ENCODE measurements around the gene WDR37. TPM values are rescaled to one million over a fixed set of nuclear protein-coding genes. Genes with fewer than 3 reads are reported as not detected.
"Not testable (repeated sequence)": the region's sequence is repeated elsewhere in the genome, so short reads cannot be mapped to it uniquely, and the experiment has no call there.

The WDR37 gene
- total and polyA plus RNA-seq, 10 donors: 8.4 to 60.6 (median 33.9) TPM

GRCh38 chr10:1157615-1157933 lies 101.4 kb downstream of the WDR37 start:
- peaks cover 0 to 12% (median 0%) of the 10 kb centered on the region in 7 donors for H3K27me3 ChIP-seq (replicated peaks in 1 of 7)
- intact Hi-C loops (cut with DNase I; ENCODE audit: low total_unique reads): no loop called here
- TF ChIP-seq CTCF (IDR thresholded peaks at IDR 0.05 in 8 of 11, conservative IDR thresholded peaks at IDR 0.05 in 3 of 11) (no peak), POLR2A (IDR thresholded peaks at IDR 0.05) (no peak), POLR2AphosphoS5 (IDR thresholded peaks at IDR 0.05) (no peak)
- no peak overlapping the region for H3K4me3 ChIP-seq
- no peaks in the 10 kb centered on the region for H3K9me3 ChIP-seq
- H3K27ac ChIP-seq: no peak overlapping the region
- DNase-seq: peak; percentile 33
- WGBS, 5 donors: 80 to 89% (median 84%) methylated on average over 4 of the region's 4 CpGs
- H3K36me3 ChIP-seq: no peaks in the 10 kb centered on the region
- H3K4me1 ChIP-seq: no peaks in the 10 kb centered on the region

GRCh38 chr10:1158066-1158465 lies 101.9 kb downstream of the WDR37 start:
- H3K9me3 ChIP-seq: no peaks in the 10 kb centered on the region
- WGBS, 5 donors: 81 to 85% (median 85%) methylated on average over 12 of the region's 12 CpGs
- peaks cover 0 to 17% (median 0%) of the 10 kb centered on the region in 7 donors for H3K27me3 ChIP-seq (replicated peaks in 1 of 7)
- intact Hi-C loops (cut with DNase I; ENCODE audit: low total_unique reads): no loop called here
- TF ChIP-seq POLR2A (IDR thresholded peaks at IDR 0.05): no peak
- TF ChIP-seq CTCF (IDR thresholded peaks at IDR 0.05 in 8 of 11, conservative IDR thresholded peaks at IDR 0.05 in 3 of 11): no peak
- TF ChIP-seq POLR2AphosphoS5 (IDR thresholded peaks at IDR 0.05): no peak
- no peaks in the 10 kb centered on the region for H3K36me3 ChIP-seq
- H3K27ac ChIP-seq: no peak overlapping the region
- no peak overlapping the region for H3K4me3 ChIP-seq
- H3K4me1 ChIP-seq: no peaks in the 10 kb centered on the region
- no peak for DNase-seq

GRCh38 chr10:1158536-1158935 lies 102.4 kb downstream of the WDR37 start:
- DNase-seq: peak; percentile 49
- intact Hi-C loops (cut with DNase I; ENCODE audit: low total_unique reads); H3K9me3 ChIP-seq; H3K4me3 ChIP-seq; H3K27ac ChIP-seq; H3K4me1 ChIP-seq; H3K36me3 ChIP-seq: not testable (repeated sequence)
- peaks cover 0 to 17% (median 0%) of the 10 kb centered on the region in 7 donors for H3K27me3 ChIP-seq (replicated peaks in 1 of 7)
- 91 to 97% (median 93%) methylated on average over 10 of the region's 10 CpGs for WGBS, 5 donors

- H3K27me3 ChIP-seq (replicated peaks in 1 of 7): peaks cover 0 to 17% (median 0%) of the 10 kb centered on the region in 7 donors
- H3K4me3 ChIP-seq: no peak overlapping the region
- 82 to 93% (median 89%) methylated on average over 49 to 59 of the region's 59 CpGs for WGBS, 5 donors
- H3K9me3 ChIP-seq: no peaks in the 10 kb centered on the region
- H3K36me3 ChIP-seq: no peaks in the 10 kb centered on the region
- TF ChIP-seq POLR2AphosphoS5 (IDR thresholded peaks at IDR 0.05): no peak
- no peak for TF ChIP-seq POLR2A (IDR thresholded peaks at IDR 0.05)
- TF ChIP-seq CTCF (IDR thresholded peaks at IDR 0.05 in 8 of 11, conservative IDR thresholded peaks at IDR 0.05 in 3 of 11): no peak
- peak; percentile 51 for DNase-seq
- H3K4me1 ChIP-seq: no peaks in the 10 kb centered on the region
- intact Hi-C loops (cut with DNase I; ENCODE audit: low total_unique reads): no loop called here
- no peak overlapping the region for H3K27ac ChIP-seq
These were observed 103.2 kb downstream of the WDR37 start for GRCh38 chr10:1159131-1160061.
